Vagina (tissue), 2 donors: ENCODE data around the gene THSD7B.
"Not testable (repeated sequence)": the region's sequence is repeated elsewhere in the genome, so short reads cannot be mapped to it uniquely, and the experiment has no call there.

Experiments used
- POLR2A ChIP-seq, 2 donors: fragments of 450-650 bp; IDR thresholded peaks; one replicate each; pipeline ENCODE4 v1.6.1; 2017; ENCODE audit warnings: antibody characterized with exemption in 2 of 2, mild to moderate bottlenecking in 2 of 2, moderate library complexity in 2 of 2
- TF ChIP-seq, protein P1 (sequence below), 3 experiments: fragments of 450-650 bp in 2 of 3; fragments of 200-600 bp in 1 of 3; sonication (generic) in 1 of 3; IDR thresholded peaks; one replicate each; pipeline ENCODE4 v1.5.1; 2017 to 2019; ENCODE audit warnings: antibody characterized with exemption in 3 of 3, mild to moderate bottlenecking in 2 of 3, moderate library complexity in 2 of 3

DNA sequence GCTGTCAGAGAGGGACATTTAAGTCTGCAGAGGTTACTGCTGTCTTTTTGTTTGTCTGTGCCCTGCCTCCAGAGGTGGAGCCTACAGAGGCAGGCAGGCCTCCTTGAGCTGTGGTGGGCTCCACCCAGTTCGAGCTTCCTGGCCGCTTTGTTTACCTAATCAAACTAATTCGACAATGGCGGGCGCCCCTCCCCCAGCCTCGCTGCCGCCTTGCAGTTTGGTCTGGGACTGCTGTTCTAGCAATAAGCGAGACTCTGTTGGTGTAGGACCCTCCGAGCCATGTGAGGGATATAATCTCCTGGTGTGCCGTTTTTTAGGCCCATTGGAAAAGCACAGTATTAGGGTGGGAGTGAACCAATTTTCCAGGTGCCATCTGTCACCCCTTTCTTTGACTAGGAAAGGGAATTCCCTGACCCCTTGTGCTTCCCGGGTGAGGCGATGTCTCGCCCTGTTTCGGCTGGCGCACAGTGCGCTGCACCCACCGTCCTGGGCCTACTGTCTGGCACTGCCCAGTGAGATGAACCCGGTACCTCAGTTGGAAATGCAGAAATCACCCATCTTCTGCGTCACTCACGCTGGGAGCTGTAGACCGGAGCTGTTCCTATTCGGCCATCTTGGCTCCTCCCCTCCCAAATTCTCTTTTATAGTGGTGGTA lies 310.9 kb downstream of the THSD7B start:
- TF ChIP-seq, protein P1, sequence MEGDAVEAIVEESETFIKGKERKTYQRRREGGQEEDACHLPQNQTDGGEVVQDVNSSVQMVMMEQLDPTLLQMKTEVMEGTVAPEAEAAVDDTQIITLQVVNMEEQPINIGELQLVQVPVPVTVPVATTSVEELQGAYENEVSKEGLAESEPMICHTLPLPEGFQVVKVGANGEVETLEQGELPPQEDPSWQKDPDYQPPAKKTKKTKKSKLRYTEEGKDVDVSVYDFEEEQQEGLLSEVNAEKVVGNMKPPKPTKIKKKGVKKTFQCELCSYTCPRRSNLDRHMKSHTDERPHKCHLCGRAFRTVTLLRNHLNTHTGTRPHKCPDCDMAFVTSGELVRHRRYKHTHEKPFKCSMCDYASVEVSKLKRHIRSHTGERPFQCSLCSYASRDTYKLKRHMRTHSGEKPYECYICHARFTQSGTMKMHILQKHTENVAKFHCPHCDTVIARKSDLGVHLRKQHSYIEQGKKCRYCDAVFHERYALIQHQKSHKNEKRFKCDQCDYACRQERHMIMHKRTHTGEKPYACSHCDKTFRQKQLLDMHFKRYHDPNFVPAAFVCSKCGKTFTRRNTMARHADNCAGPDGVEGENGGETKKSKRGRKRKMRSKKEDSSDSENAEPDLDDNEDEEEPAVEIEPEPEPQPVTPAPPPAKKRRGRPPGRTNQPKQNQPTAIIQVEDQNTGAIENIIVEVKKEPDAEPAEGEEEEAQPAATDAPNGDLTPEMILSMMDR (IDR thresholded peaks at IDR 0.05): not testable (repeated sequence)
- TF ChIP-seq POLR2A (IDR thresholded peaks at IDR 0.05): not testable (repeated sequence)
